B cell (primary cell): Measurements from ENCODE around the gene EPB41L4B. TPM values are rescaled to one million over a fixed set of nuclear protein-coding genes. Genes with fewer than 3 reads are reported as not detected.

Source experiments
- ATAC-seq: fragments of 200-7000 bp; cut with Tn5 transposase; one replicate; pipeline ENCODE4 v1.10.0; 2021; ENCODE audit warnings: low read depth, mild to moderate bottlenecking, moderate number of reproducible peaks, moderate library complexity
- CTCF ChIA-PET: fragments of 350-600 bp; sonication (Branson Sonifier 250); formaldehyde crosslinking; loops from one replicate; lab custom pipeline; 2021; ENCODE audit warnings: antibody characterized with exemption, inconsistent platforms; lab: Charles Lee
- POLR2A ChIA-PET: fragments of 350-600 bp; sonication (Branson Sonifier 250); formaldehyde crosslinking; loops from one replicate; lab custom pipeline; 2021; ENCODE audit warnings: antibody characterized with exemption; lab: Charles Lee
- DNase-seq: peaks from one replicate; pipeline ENCODE4 v3.0.0; 2013
- H2AFZ ChIP-seq: 2 replicates; pipeline ENCODE4 v1.6.1; 2012; ENCODE audit warnings: mild to moderate bottlenecking, low read depth, low read length; ENCODE audit not compliant: insufficient read depth, poor library complexity, severe bottlenecking
- H3K27ac ChIP-seq, 2 donors: 1 replicate in 1 of 2; 2 replicates in 1 of 2; pipeline ENCODE4 v1.5.1; 2012 to 2013; ENCODE audit warnings: low read length in 2 of 2, mild to moderate bottlenecking in 2 of 2, moderate library complexity in 1 of 2
- H3K27me3 ChIP-seq, 4 experiments: fragments of 200-600 bp in 1 of 4; sonication (generic) in 1 of 4; replicated peaks in 1 of 4; 1 replicate in 2 of 4; 2 replicates in 2 of 4; pipeline versions ENCODE4 v1.6.1 to v1.7.0; 2013 to 2016; ENCODE audit warnings: low read length in 3 of 4, mild to moderate bottlenecking in 2 of 4, mixed read lengths in 1 of 4, moderate library complexity in 1 of 4; ENCODE audit not compliant: insufficient read depth in 4 of 4, control insufficient read depth in 3 of 4; ENCODE audit errors: control extremely low read depth in 1 of 4
- H3K36me3 ChIP-seq, 2 experiments: replicated peaks in 1 of 2; 1 replicate in 1 of 2; 2 replicates in 1 of 2; pipeline versions ENCODE4 v1.6.1 to v1.7.1; 2013; ENCODE audit warnings: low read length in 1 of 2; ENCODE audit not compliant: insufficient read depth in 2 of 2, control insufficient read depth in 1 of 2; ENCODE audit errors: control extremely low read depth in 1 of 2, extremely low read depth in 1 of 2
- H3K4me1 ChIP-seq, 2 donors: fragments of 200-600 bp in 1 of 2; sonication (generic) in 1 of 2; 1 replicate in 1 of 2; 2 replicates in 1 of 2; pipeline versions ENCODE4 v1.5.1 to v1.6.1; 2013 to 2017; ENCODE audit warnings: low read length in 2 of 2; ENCODE audit not compliant: control insufficient read depth in 2 of 2, insufficient read depth in 2 of 2
- H3K4me2 ChIP-seq: replicated peaks from 2 replicates; pipeline ENCODE3; 2012; ENCODE audit warnings: mild to moderate bottlenecking, low read depth, low read length; ENCODE audit not compliant: poor library complexity, severe bottlenecking
- H3K4me3 ChIP-seq, 5 experiments: fragments of 200-600 bp in 1 of 5; sonication (generic) in 1 of 5; 1 replicate in 3 of 5; 2 replicates in 2 of 5; pipeline versions ENCODE4 v1.5.1 to v1.7.0; 2011 to 2016; ENCODE audit warnings: low read length in 4 of 5, mild to moderate bottlenecking in 4 of 5, low read depth in 2 of 5, control low read depth in 1 of 5, moderate library complexity in 1 of 5; ENCODE audit not compliant: insufficient read depth in 1 of 5; ENCODE audit errors: control extremely low read depth in 1 of 5, extremely low read depth in 1 of 5
- H3K79me2 ChIP-seq: fragments of 200-600 bp; sonication (generic); one replicate; pipeline ENCODE4 v1.6.0; 2016; ENCODE audit warnings: low read length; ENCODE audit not compliant: control insufficient read depth, insufficient read depth
- H3K9ac ChIP-seq: fragments of 200-600 bp; sonication (generic); 2 replicates; pipeline ENCODE4 v1.6.1; 2017; ENCODE audit warnings: mild to moderate bottlenecking, low read length, moderate library complexity
- H3K9me3 ChIP-seq, 3 donors: one replicate each; pipeline versions ENCODE4 v1.6.1 to v1.7.1; 2013; ENCODE audit warnings: low read length in 2 of 3; ENCODE audit not compliant: control insufficient read depth in 2 of 3, insufficient read depth in 1 of 3; ENCODE audit errors: control extremely low read depth in 1 of 3
- H4K20me1 ChIP-seq: 2 replicates; pipeline ENCODE4 v1.6.0; 2012; ENCODE audit warnings: mild to moderate bottlenecking, low read length; ENCODE audit not compliant: insufficient read depth, control insufficient read depth, poor library complexity, severe bottlenecking
- H3K27ac Mint-ChIP-seq: one replicate; pipeline ENCODE4 v1.8.0; 2021; ENCODE audit warnings: mixed read lengths
- H3K27me3 Mint-ChIP-seq: one replicate; pipeline ENCODE4 v1.8.0; 2021; ENCODE audit warnings: mixed read lengths
- H3K4me1 Mint-ChIP-seq: one replicate; pipeline ENCODE4 v1.8.0; 2021; ENCODE audit warnings: mixed read lengths
- H3K4me3 Mint-ChIP-seq: one replicate; pipeline ENCODE4 v1.8.0; 2021; ENCODE audit warnings: mixed read lengths
- H3K9me3 Mint-ChIP-seq: one replicate; pipeline ENCODE4 v1.8.0; 2022; ENCODE audit warnings: mixed read lengths; ENCODE audit not compliant: insufficient read depth
- CTCF ChIP-seq: fragments of 200-600 bp; IDR thresholded peaks from one replicate; pipeline ENCODE4 v1.8.0; 2022; ENCODE audit warnings: antibody characterized with exemption, mild to moderate bottlenecking
- EZH2 ChIP-seq: IDR thresholded peaks from 2 replicates; pipeline ENCODE4 v1.6.1; 2012; ENCODE audit warnings: borderline replicate concordance, low read depth, mild to moderate bottlenecking, moderate library complexity, low read length; ENCODE audit not compliant: insufficient read depth, poor library complexity, severe bottlenecking
- WGBS: methylation state at CpG from one replicate; pipeline ENCODE4 v1.1.5; 2013; ENCODE audit warnings: missing lambda C conversion rate; ENCODE audit not compliant: insufficient coverage; 5-methylcytosine and 5-hydroxymethylcytosine counted together
- intact Hi-C: fragments of 100-400 bp; cut with micrococcal nuclease; formaldehyde crosslinking; loops from one replicate; pipeline ENCODE4 v1.10.0; 2022
- polyA plus RNA-seq: library from polyadenylated mRNA; depleted of rRNA; stranded (reverse); fragments of >200 nt; gene quantifications from 2 replicates; pipeline ENCODE4 v1.2.3, GENCODE V29; 2012
- total RNA-seq, 2 donors: library from RNA; stranded (reverse); fragments of 120-200 nt in 1 of 2; gene quantifications; 1 replicate in 1 of 2; 2 replicates in 1 of 2; pipeline versions ENCODE4 v1.2.3 to v1.2.4, GENCODE V29; 2013 to 2022

Gene EPB41L4B
- total and polyA plus RNA-seq, 2 donors (not counting 1 experiment from before 2014, with no cell fraction given): 2.9 TPM; not detected in 1

DNA sequence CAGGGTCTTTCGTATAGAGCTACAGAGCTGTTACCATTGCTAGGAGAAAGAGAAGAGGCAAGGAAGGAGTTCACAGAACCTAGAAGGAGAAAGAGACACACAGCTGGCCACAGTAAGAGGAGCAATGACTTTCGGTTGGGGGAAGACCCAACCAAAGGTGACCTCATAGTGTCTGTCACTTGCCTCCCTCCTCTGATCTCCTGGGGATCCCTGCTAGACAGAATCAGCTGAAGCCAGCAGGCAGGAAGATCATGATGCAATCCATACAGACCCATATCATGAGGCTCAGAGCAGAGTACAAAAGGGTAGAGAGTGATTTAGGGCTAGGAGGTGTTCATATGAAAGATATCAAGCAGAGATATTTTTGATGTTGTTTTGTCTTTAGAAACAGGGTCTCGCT is 26.0 kb upstream of the EPB41L4B start:
- DNase-seq: no peak
- Histone ChIP-seq H3K27ac (no peak overlapping the region), H3K9ac (no peak overlapping the region), H4K20me1 (no peaks in the 10 kb centered on the region), H3K79me2 (no peaks in the 10 kb centered on the region), H3K4me3 (no peak overlapping the region), H3K36me3 (no peaks in the 10 kb centered on the region), H2AFZ (no peak overlapping the region), H3K4me2 (no peak overlapping the region), H3K4me1 (no peaks in the 10 kb centered on the region), H3K9me3 (no peaks in the 10 kb centered on the region), H3K27me3 (no peaks in the 10 kb centered on the region)
- Mint-ChIP-seq H3K9me3 (no peaks in the 10 kb centered on the region), H3K27ac (no peak overlapping the region), H3K4me3 (no peak overlapping the region), H3K27me3 (peaks cover 14% of the 10 kb centered on the region), H3K4me1 (no peaks in the 10 kb centered on the region)
- ChIA-PET POLR2A (no interaction called here), CTCF (no interaction called here)
- WGBS: 95% methylated on average over 2 of the region's 3 CpGs
- no peak for ATAC-seq
- no peak for TF ChIP-seq EZH2
- TF ChIP-seq CTCF: no peak
- intact Hi-C loops: no loop called here

DNA sequence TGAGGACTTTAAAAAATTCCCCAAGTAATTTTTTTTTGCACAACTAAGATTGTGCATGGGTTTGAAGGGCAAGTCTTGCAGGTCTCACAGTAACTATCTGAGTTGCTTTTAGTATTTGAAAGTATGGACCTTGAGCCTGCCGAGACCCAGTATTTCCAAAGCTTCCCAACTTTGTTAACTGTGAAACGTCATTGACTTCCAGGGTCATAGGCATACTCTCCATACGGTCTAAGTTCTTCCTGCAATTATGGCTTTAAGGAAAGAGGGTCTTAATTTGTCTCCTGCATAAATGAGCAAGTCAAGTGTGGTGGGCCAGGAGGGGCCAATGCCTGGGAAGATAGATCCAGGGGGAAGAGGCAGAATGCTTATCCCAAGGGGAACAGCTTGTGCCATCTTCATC is 24.0 kb upstream of the EPB41L4B start:
- H3K4me3 ChIP-seq: no peak overlapping the region
- H4K20me1 ChIP-seq: no peaks in the 10 kb centered on the region
- ChIA-PET CTCF (interaction anchor here (0.5 kb wide), 1 partner anchor 1066 kb away, joined by 3 read pairs; no protein-coding TSS in a partner anchor), POLR2A (no interaction called here)
- no peaks in the 10 kb centered on the region for H3K4me1 ChIP-seq
- H3K79me2 ChIP-seq: no peaks in the 10 kb centered on the region
- Mint-ChIP-seq H3K27me3 (peaks cover 13% of the 10 kb centered on the region), H3K4me1 (no peaks in the 10 kb centered on the region), H3K27ac (no peak overlapping the region), H3K4me3 (no peak overlapping the region), H3K9me3 (no peaks in the 10 kb centered on the region)
- no peak for DNase-seq
- no peak overlapping the region for H2AFZ ChIP-seq
- no peak overlapping the region for H3K27ac ChIP-seq
- H3K9me3 ChIP-seq: no peaks in the 10 kb centered on the region
- H3K4me2 ChIP-seq: no peak overlapping the region
- ATAC-seq: no peak
- WGBS: 89% methylated on average over 2 of the region's 3 CpGs
- no peak for TF ChIP-seq EZH2
- no peaks in the 10 kb centered on the region for H3K27me3 ChIP-seq
- no peaks in the 10 kb centered on the region for H3K36me3 ChIP-seq
- intact Hi-C loops: no loop called here
- no peak overlapping the region for H3K9ac ChIP-seq
